Left lung (tissue), 10 donors: Measurements from ENCODE around the gene TINAGL1. TPM values are rescaled to one million over a fixed set of nuclear protein-coding genes. Genes with fewer than 3 reads are reported as not detected.

Experiments
- ATAC-seq: fragments of 200-7000 bp; cut with Tn5 transposase; one replicate; pipeline ENCODE4 v1.9.1; 2020; ENCODE audit warnings: moderate library complexity
- DNase-seq, 4 donors: peaks; one replicate each; pipeline ENCODE4 v3.0.0-alpha.2; 2013 to 2020
- H3K27ac ChIP-seq, 2 donors: fragments of 200-600 bp; sonication (generic) in 1 of 2; one replicate each; pipeline versions ENCODE4 v1.5.0 to v1.8.0; 2020 to 2021
- H3K27me3 ChIP-seq, 2 donors: fragments of 200-600 bp; sonication (generic) in 1 of 2; one replicate each; pipeline versions ENCODE4 v1.5.0 to v1.8.0; 2020 to 2021
- H3K36me3 ChIP-seq, 2 donors: fragments of 200-600 bp; sonication (generic) in 1 of 2; one replicate each; pipeline versions ENCODE4 v1.5.0 to v1.8.0; 2020 to 2021
- H3K4me1 ChIP-seq, 2 donors: fragments of 200-600 bp; one replicate each; pipeline ENCODE4 v1.8.0; 2021
- H3K4me3 ChIP-seq, 2 donors: fragments of 200-600 bp; sonication (generic) in 1 of 2; one replicate each; pipeline versions ENCODE4 v1.5.0 to v1.8.0; 2020 to 2021; ENCODE audit warnings: mild to moderate bottlenecking in 1 of 2
- H3K9me3 ChIP-seq, 2 donors: fragments of 200-600 bp; sonication (generic) in 1 of 2; one replicate each; pipeline versions ENCODE4 v1.5.0 to v1.8.0; 2020 to 2021
- CTCF ChIP-seq, 2 donors: fragments of 200-600 bp; sonication (generic) in 1 of 2; IDR thresholded peaks; one replicate each; pipeline versions ENCODE4 v1.5.0 to v1.8.0; 2021; ENCODE audit warnings: antibody characterized with exemption in 2 of 2
- intact Hi-C, 2 donors: fragments of 100-400 bp; cut with DNase I; formaldehyde crosslinking; loops; one replicate each; pipeline versions ENCODE4 v1.11.2 to v1.14.2; 2022
- polyA plus RNA-seq, 6 donors: library from polyadenylated mRNA; unstranded; fragments of 120-200 nt; gene quantifications; one replicate each; pipeline ENCODE4 v1.2.1, GENCODE V29; 2013; ENCODE audit not compliant: insufficient read length in 6 of 6
- total RNA-seq, 2 donors: library from RNA; stranded (reverse); fragmentation: NEBNext Ultra II Directional; extraction: Animal tissue kit (Norgen Biotek cat#: 25700); gene quantifications; one replicate each; pipeline ENCODE4 v1.2.1, GENCODE V29; 2021
- donor health status: DM: no; HTN: yes; CAD: no.
- donor health status: DM: no; HTN: no; CAD: no.

Gene TINAGL1
- total and polyA plus RNA-seq, 8 donors = 34.0 to 106 (median 48.9) TPM

- H3K4me3 ChIP-seq = no peak overlapping the region
- peak in 1 of 4 donors; percentile 28 for DNase-seq
- no peaks in the 10 kb centered on the region for H3K36me3 ChIP-seq
- H3K9me3 ChIP-seq = no peaks in the 10 kb centered on the region
- no peak for TF ChIP-seq CTCF (IDR thresholded peaks at IDR 0.05)
- intact Hi-C loops = loop anchor here in 1 of 2 donors (10.0 kb wide), 1 partner anchor 213 kb away; no protein-coding TSS in a partner anchor
- H3K27ac ChIP-seq = no peak overlapping the region
- H3K4me1 ChIP-seq = peaks cover 19 to 41% of the 10 kb centered on the region in 2 donors
- no peak for ATAC-seq
- peaks cover 0 to 11% of the 10 kb centered on the region in 2 donors for H3K27me3 ChIP-seq
Measured at GRCh38 chr1:31571340-31572295, 4.7 kb upstream of the TINAGL1 start.

- Histone ChIP-seq H3K4me3 (no peak overlapping the region), H3K27ac (peak overlapping the region; percentile 58 to 67), H3K9me3 (no peaks in the 10 kb centered on the region), H3K4me1 (peaks cover 19 to 43% of the 10 kb centered on the region in 2 donors), H3K36me3 (no peaks in the 10 kb centered on the region), H3K27me3 (peaks cover 0 to 17% of the 10 kb centered on the region in 2 donors)
- TF ChIP-seq CTCF (IDR thresholded peaks at IDR 0.05) = no peak
- peak; percentile 25 for ATAC-seq
- intact Hi-C loops = loop anchor here in 1 of 2 donors (10.0 kb wide), 1 partner anchor 212 kb away; no protein-coding TSS in a partner anchor
- DNase-seq = peak in 1 of 4 donors; percentile 45
Measured at GRCh38 chr1:31572323-31573104, 3.8 kb upstream of the TINAGL1 start.

- H3K27ac ChIP-seq = peak overlapping the region; percentile 58 to 67
- ATAC-seq (no peak), DNase-seq (no peak)
- TF ChIP-seq CTCF (IDR thresholded peaks at IDR 0.05) = no peak
- intact Hi-C loops = loop anchor here in 1 of 2 donors (10.0 kb wide), 1 partner anchor 212 kb away; no protein-coding TSS in a partner anchor
- H3K27me3 ChIP-seq = peaks cover 0 to 17% of the 10 kb centered on the region in 2 donors
- no peaks in the 10 kb centered on the region for H3K36me3 ChIP-seq
- H3K4me3 ChIP-seq = no peak overlapping the region
- H3K4me1 ChIP-seq = peaks cover 19 to 43% of the 10 kb centered on the region in 2 donors
- H3K9me3 ChIP-seq = no peaks in the 10 kb centered on the region
Measured at GRCh38 chr1:31573261-31573660, 3.1 kb upstream of the TINAGL1 start.

- H3K27ac ChIP-seq = peak overlapping the region; percentile 66 to 67
- no peak overlapping the region for H3K4me3 ChIP-seq
- no peaks in the 10 kb centered on the region for H3K36me3 ChIP-seq
- intact Hi-C loops = loop anchor here in 1 of 2 donors (10.0 kb wide), 1 partner anchor 210 kb away; no protein-coding TSS in a partner anchor
- TF ChIP-seq CTCF (IDR thresholded peaks at IDR 0.05) = no peak
- peaks cover 0 to 17% of the 10 kb centered on the region in 2 donors for H3K27me3 ChIP-seq
- no peak for DNase-seq
- H3K4me1 ChIP-seq = peaks cover 19 to 43% of the 10 kb centered on the region in 2 donors
- no peaks in the 10 kb centered on the region for H3K9me3 ChIP-seq
- no peak for ATAC-seq
Measured at GRCh38 chr1:31574749-31575368, 1.5 kb upstream of the TINAGL1 start.
